Neural cell (in vitro differentiated cells): ENCODE measurements around the gene PROX2.

Experiments
- CTCF ChIP-seq: fragments of 450-650 bp; IDR thresholded peaks from 2 replicates; pipeline ENCODE4 v1.5.1; 2014; ENCODE audit warnings: antibody characterized with exemption, mild to moderate bottlenecking, moderate library complexity; ENCODE audit not compliant: poor library complexity, severe bottlenecking
- EP300 ChIP-seq: fragments of 450-650 bp; conservative IDR thresholded peaks from 2 replicates; pipeline ENCODE4 v1.6.1; 2014; ENCODE audit warnings: antibody characterized with exemption, mild to moderate bottlenecking, moderate library complexity; ENCODE audit not compliant: poor library complexity, severe bottlenecking
- EZH2 ChIP-seq: fragments of 200-600, 300-800 bp; shearing (Covaris generic), sonication (generic); IDR thresholded peaks from 2 replicates; pipeline ENCODE4 v1.6.1; 2014; ENCODE audit warnings: antibody characterized with exemption, low read length, borderline replicate concordance, mild to moderate bottlenecking; ENCODE audit not compliant: insufficient read depth, poor library complexity, severe bottlenecking
- MXI1 ChIP-seq: fragments of 450-650 bp; conservative IDR thresholded peaks from 2 replicates; pipeline ENCODE4 v1.6.1; 2014; ENCODE audit warnings: antibody characterized with exemption, mild to moderate bottlenecking; ENCODE audit not compliant: poor library complexity, severe bottlenecking
- POLR2AphosphoS5 ChIP-seq: IDR thresholded peaks from 2 replicates; pipeline ENCODE4 v1.6.1; 2012
- RAD21 ChIP-seq: fragments of 450-650 bp; conservative IDR thresholded peaks from 2 replicates; pipeline ENCODE4 v1.6.1; 2014; ENCODE audit warnings: antibody characterized with exemption, mild to moderate bottlenecking, moderate library complexity
- REST ChIP-seq: IDR thresholded peaks from 2 replicates; pipeline ENCODE4 v1.6.1; 2012; ENCODE audit warnings: borderline replicate concordance

- TF ChIP-seq CTCF (peak; percentile 34), EP300 (peak; percentile 62), EZH2 (no peak), MXI1 (peak; percentile 75), POLR2AphosphoS5 (peak; percentile 95), REST (no peak), RAD21 (peak; percentile 21)
These were observed 5.6 kb upstream of the PROX2 start, which contains the start of gene DLST for GRCh38 chr14:74881431-74882102.
